GM21619 (cell line): Measurements from ENCODE around the gene RAP1GAP2.
"Not testable (repeated sequence)": the region's sequence is repeated elsewhere in the genome, so short reads cannot be mapped to it uniquely, and the experiment has no call there.

ENCODE experiments used
- ATAC-seq: cut with Tn5 transposase; IDR thresholded peaks from one replicate; pipeline ENCODE4 v1.9.1; 2021; ENCODE audit not compliant: unreplicated experiment

The RAP1GAP2 gene

GRCh38 chr17:2964028-2964356 lies 167.8 kb downstream of the RAP1GAP2 start:
- no peak for ATAC-seq

- ATAC-seq: no peak
Observed at GRCh38 chr17:2964370-2964769, 168.1 kb downstream of the RAP1GAP2 start.

GRCh38 chr17:2964831-2965230 lies 168.6 kb downstream of the RAP1GAP2 start:
- no peak for ATAC-seq

GRCh38 chr17:2965621-2966595 lies 169.7 kb downstream of the RAP1GAP2 start:
- ATAC-seq: no peak

GRCh38 chr17:2967515-2967914 lies 171.3 kb downstream of the RAP1GAP2 start:
- ATAC-seq: no peak

GRCh38 chr17:2971851-2972250 lies 175.6 kb downstream of the RAP1GAP2 start:
- ATAC-seq: no peak

- ATAC-seq: no peak
Observed at GRCh38 chr17:2972749-2973148, 176.5 kb downstream of the RAP1GAP2 start.

GRCh38 chr17:2974347-2974746 lies 178.1 kb downstream of the RAP1GAP2 start:
- ATAC-seq: no peak

- no peak for ATAC-seq
Observed at GRCh38 chr17:2975469-2975958, 179.3 kb downstream of the RAP1GAP2 start.

GRCh38 chr17:2977157-2977556 lies 180.9 kb downstream of the RAP1GAP2 start:
- ATAC-seq: no peak

GRCh38 chr17:2978116-2978515 lies 181.9 kb downstream of the RAP1GAP2 start:
- no peak for ATAC-seq

GRCh38 chr17:2978991-2979390 lies 182.8 kb downstream of the RAP1GAP2 start:
- ATAC-seq: no peak

GRCh38 chr17:2980211-2980903 lies 184.1 kb downstream of the RAP1GAP2 start:
- ATAC-seq: no peak

- ATAC-seq: no peak
Observed at GRCh38 chr17:2980904-2981246, 184.6 kb downstream of the RAP1GAP2 start.

GRCh38 chr17:2981325-2981724 lies 185.1 kb downstream of the RAP1GAP2 start:
- no peak for ATAC-seq

GRCh38 chr17:2982854-2983253 lies 186.6 kb downstream of the RAP1GAP2 start:
- ATAC-seq: no peak

GRCh38 chr17:2983255-2983654 lies 187.0 kb downstream of the RAP1GAP2 start:
- ATAC-seq: no peak

GRCh38 chr17:2985318-2985717 lies 189.1 kb downstream of the RAP1GAP2 start:
- no peak for ATAC-seq

GRCh38 chr17:2986925-2987324 lies 190.7 kb downstream of the RAP1GAP2 start:
- ATAC-seq: no peak

GRCh38 chr17:2989396-2989795 lies 193.2 kb downstream of the RAP1GAP2 start:
- not testable (repeated sequence) for ATAC-seq

- ATAC-seq: no peak
Observed at GRCh38 chr17:2989855-2990254, 193.6 kb downstream of the RAP1GAP2 start.

GRCh38 chr17:2990396-2990795 lies 194.2 kb downstream of the RAP1GAP2 start:
- ATAC-seq: no peak
